GM18870 (cell line): ENCODE measurements around the gene PRKRA.
"Not testable (repeated sequence)": the region's sequence is repeated elsewhere in the genome, so short reads cannot be mapped to it uniquely, and the experiment has no call there.

Experiments
- ATAC-seq: cut with Tn5 transposase; IDR thresholded peaks from one replicate; pipeline ENCODE4 v1.9.1; 2021; ENCODE audit warnings: moderate library complexity; ENCODE audit not compliant: unreplicated experiment

Gene PRKRA

DNA sequence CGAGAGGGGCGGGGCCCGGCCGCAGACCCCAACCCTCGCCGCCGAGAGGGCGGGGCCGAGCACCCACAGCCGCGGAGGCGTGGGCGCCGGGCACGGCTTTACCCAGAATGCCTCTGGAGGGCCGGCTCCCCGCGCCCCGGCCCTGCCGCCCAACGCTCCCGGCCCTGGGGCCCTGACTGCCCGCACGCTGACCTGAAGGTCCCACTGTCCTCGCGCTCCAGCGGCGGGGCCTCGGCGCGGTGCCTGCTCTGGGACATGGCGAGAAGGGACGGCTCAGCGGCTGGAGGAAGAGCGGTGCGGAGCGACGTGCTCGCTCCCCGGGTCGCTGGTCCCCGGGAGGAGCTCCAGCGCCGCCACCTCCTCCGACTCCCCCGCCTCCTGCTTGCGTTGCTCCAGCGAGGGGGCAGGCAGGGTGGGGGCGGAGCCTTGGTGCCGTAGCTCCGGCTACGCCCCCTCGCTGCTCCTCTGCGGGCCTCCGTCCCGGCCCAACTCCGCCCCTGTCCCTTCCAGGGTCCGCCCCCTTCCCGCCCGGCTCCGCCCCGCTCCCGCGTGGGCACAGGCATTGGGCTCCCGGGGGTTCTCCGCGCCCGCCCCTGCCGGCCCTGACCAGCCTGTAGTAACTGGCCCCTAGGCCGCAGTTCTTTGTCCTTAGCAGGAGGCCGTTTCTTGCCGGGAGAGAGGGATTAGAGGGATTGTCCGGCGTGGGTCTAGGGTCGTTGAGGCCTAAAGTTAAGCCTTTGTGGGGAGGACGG lies at the start of gene PRKRA, which contains the start of gene PJVK:
Gene PRKRA, minus strand, starts transcription at position 402 of the 752 bp plus-strand sequence. Its CDS starts 145 bp downstream, at position 257.
Gene PJVK, plus strand, starts transcription at position 605 of the 752 bp plus-strand sequence. CDS start 2,032 bp downstream, outside the sequence.
- peak; percentile 72 for ATAC-seq

DNA sequence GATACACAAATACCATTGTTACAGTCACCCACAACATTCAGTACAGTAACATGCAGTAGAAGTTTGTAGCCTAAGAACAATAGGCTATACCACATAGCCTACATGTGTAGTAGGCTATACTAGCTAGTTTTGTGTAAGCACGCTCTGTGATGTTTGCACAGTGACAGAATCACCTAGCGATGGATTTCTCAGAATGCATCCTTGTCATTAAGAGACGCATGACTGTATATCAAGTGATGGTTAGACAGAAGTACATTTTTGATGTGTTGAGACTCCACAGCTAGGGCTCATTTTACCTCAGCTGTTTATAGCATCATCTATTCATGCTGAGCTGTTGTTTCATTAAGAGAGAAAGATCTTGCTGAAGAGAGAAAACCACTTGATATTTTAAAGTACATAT lies 48.7 kb upstream of the PRKRA start:
- ATAC-seq = no peak

DNA sequence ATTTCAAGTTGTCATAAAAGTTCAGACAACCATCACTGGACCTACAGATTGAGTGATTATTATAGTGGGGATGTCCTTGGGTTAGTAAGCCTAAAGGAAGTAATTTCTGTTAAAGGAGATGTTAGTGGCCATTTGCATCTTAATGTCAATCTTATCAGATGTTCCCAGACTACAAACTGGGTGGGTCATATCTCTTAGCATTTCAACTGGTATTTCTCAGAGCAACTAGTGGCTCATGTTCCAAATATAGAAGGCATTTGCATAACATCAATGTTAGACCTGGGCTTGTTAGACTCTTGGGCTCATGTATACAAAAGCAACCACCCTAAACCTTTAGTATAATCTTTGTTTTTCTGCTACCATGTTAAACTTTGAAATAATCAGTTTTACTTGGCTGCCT lies 47.2 kb upstream of the PRKRA start:
- no peak for ATAC-seq

GRCh38 chr2:178496049-178496448 lies 45.1 kb upstream of the PRKRA start:
- ATAC-seq = no peak

- no peak for ATAC-seq
These were observed 40.6 kb upstream of the PRKRA start for GRCh38 chr2:178491612-178492011.

GRCh38 chr2:178485356-178485755 lies 34.4 kb upstream of the PRKRA start:
- ATAC-seq = no peak

DNA sequence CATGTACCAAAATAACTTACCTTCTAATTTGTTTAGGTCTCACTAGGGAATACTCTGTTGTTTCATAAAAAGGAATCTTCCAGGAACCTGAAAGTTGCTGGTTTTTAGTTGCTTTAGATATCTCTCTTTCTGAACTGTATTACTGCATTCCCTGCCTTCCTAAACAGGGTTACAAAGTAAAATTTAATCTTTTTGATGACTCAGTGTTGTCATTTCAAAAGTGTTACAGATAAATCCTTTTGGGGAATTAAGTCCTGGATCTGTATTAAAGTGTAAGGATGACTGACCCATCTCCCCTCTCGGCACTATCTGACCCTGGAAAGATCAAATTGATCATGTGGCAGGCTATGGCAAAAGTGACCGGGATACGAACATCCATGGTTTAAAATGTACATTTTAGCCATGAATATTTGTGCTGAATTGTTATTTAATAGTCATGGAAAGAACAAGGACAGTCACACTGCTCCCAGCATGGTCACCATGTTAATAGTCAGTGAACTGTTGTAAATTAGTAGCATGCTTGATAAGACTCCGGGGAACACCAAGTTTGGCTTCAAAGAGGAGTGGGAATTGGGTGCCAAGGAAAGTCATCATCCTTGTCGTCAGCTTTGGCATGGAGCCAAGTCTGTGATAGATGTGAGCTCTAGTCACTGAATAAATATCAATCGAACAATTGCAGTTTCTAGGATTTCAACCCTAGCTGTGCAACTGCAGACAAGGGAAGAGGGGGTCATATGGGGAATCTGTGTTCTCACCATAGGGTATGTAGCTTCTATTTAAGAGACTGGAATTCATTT lies 33.5 kb upstream of the PRKRA start:
- ATAC-seq = no peak

DNA sequence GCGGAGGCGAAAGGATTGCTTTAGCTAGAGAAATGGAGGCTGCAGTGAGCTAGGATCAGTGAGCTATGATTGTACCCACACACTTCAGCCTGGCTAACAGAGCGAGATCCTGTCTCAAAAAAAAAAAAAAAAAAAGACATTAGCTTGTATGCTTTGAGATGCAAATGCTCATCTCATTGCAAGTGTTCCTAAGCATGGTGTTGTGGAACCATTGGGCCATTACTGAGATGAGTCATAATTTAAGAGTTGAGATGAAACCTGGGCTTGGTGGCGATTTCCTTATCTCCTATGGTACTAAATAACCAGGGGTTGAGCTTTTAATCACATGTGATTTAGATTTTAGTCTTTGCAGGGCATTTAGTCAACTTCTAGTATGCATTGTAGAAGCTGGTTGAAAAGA lies 31.5 kb upstream of the PRKRA start:
- ATAC-seq = peak; percentile 54

DNA sequence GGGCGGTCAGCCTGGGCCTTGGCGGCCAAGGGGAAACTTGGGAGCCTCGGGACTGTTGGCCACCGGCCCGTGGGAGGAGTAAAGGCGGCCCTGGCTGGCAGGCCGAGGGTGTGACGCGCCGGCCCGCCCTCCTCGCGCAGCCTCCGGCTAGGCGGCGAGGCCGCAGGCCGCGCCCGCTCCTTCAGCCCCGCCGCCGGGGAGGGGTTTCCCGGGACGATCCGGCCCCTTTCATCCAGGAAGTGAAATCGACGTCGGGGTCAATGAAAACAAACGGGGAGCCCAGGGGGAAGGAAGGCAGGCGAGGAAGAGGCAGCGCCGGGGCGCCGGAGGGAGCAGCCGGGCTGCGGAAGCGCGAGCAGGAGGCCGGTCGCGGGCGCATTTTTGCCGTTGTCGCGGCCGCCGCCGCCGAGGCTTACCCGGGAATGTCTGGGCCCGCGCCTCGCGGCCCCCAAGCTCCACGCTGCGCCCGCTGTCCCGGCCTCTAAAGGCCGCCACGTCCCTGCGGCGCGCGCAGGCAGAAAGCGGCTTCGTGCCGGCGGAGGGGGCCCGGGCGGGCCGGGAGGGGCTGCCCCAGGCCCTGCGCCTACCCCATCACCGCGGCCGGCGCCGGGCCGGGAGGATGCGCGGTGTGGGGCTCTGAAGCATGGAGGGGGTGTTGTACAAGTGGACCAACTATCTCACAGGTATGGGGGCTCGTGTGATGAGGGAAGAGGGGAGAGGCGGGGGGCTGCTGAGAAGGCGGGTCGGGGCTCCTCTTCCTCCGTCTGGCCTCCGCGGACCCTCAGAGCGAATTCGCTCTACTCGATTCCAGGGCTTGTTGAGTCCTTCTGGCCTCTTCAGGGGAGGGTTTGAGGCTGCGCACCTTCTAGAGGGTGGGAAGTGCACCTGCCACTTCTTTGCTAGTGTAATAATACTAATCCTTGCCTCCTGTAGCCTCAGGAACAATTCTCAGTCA lies 29.5 kb upstream of the PRKRA start, which contains the start of gene PLEKHA3:
Gene PLEKHA3, plus strand, starts transcription at position 231 of the 955 bp plus-strand sequence. Its CDS starts 413 bp downstream, at position 644.
- ATAC-seq = peak; percentile 36

GRCh38 chr2:178479758-178480226 lies 28.8 kb upstream of the PRKRA start:
- no peak for ATAC-seq

GRCh38 chr2:178479275-178479616 lies 28.3 kb upstream of the PRKRA start:
- ATAC-seq = no peak

DNA sequence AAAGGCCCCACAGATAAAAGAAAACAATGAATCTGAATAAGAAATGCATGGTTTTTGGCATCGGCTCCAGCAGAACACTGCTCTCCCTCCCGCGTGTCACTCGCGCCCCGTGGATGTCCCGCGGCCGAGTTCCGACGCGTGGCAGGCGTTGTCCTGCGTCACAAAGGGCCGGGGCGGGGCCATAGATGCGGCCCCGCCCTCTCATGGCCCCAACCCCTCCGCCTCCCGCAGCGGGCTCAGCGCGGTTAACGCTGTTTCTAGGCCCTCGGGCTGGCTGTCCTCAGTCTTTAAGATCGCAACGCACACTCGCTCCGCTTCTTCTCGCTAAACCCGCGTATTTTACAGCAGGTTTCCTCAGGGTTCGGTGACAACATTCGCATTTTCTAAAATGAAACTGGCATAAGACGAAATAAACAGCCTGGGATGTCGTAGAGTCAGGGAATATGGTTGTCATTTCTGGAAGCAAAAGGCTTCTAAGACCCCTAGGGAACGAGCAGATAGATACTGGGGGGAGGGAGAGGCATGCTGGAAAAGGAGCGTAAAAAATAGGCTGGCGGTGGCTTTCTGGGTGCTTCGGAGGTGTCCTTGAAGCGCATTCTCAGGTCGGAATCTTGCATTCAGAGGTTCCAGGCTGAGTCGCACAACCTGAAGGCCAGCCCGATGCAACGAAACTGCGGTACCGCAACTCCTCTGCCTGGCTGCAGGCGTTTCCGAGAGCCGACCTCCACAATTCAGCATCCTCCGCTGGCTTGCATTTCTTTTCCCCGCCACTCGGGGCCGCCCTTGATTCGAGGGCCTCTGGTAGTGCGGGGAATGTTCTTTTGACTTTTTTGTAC lies 27.7 kb upstream of the PRKRA start, which contains the start of gene FKBP7:
Gene FKBP7, minus strand, starts transcription at position 162 of the 836 bp plus-strand sequence. Its CDS starts 101 bp downstream, at position 61.
- peak; percentile 41 for ATAC-seq

DNA sequence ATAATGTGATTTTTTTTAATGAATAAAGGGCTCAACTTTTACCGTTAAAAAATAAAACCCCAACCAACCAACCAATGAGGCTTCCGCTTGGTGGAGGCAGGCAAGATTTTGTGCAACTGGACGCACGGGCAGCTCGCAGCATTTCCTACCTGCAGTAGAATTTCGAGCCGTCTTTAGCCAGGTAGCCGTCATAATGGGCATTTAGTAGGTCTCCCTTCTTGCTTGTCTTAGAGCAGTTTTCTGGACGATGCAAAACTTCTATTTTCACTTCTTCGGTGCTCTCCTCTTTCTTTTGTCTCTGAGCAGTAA lies 27.1 kb upstream of the PRKRA start:
- no peak for ATAC-seq

DNA sequence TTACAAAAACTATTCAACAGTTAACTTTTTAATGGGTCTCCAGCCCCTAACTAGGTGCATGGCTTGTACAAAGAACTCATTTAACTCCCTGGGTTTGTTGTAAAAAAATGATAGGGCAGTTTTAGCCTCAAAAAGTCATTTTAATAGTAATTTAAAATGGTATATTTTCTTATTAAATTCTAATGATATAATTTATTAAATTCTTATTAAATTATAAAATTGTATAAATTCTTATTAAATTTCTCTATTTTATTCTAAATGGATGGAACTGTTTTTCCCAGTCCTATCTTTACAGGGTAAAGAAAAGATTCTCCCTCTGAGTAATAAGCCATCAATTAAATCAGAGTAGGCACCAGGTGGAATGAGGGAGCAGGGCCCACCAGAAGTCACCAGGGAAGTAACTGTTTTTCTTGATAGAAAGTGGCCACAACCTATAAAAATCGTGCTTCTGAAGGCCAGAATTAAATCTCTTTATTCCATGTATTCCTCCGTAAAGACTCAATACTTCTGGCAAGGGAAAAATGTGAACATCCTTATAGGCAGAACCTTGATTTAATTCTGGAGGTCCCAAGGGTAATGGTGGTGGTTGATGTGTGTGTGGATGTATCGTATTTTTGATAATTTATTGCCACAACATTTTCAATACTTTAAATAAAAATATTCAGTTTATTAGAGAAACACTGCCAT lies 26.6 kb upstream of the PRKRA start:
- no peak for ATAC-seq

GRCh38 chr2:178476477-178476876 lies 25.5 kb upstream of the PRKRA start:
- ATAC-seq = no peak

GRCh38 chr2:178474560-178474959 lies 23.6 kb upstream of the PRKRA start:
- ATAC-seq = no peak

DNA sequence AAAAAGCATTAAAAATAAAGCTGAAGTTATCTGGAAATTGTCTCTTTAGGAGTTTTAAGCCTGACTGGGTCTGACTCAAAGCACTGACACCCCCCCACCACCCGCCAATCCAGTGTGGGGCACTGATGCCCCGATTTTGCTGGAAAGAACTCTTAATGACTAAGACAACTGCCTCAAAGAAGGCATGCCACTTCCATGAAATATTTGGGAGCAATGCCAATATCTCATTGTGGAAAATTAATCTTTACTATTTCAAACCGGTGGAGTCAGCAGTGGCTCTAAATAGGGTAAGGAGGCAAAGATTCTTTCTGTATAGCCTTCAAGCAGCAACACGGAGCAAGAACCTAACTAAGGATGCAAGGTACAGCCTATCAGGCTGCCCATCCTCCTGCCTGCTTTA lies 23.0 kb upstream of the PRKRA start:
- ATAC-seq = no peak

DNA sequence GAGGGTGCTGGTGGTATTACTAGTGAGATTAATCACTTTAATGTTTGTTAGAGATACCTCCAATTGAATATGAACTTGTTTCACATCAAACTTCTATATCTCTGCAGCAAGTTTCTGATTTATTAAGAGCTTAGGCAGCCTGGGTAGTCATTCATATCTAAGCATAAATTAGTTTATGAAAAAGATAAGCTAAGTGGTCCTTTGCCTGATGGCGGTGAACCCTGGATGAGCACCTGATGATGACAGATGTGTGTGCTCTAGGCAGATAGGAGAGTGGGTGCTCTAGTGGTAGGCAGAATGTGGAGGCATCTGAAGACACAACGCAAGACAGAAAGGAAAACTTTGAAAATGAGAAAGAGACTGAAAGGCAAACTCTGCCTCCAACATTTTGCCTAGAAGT lies 22.4 kb upstream of the PRKRA start:
- no peak for ATAC-seq

DNA sequence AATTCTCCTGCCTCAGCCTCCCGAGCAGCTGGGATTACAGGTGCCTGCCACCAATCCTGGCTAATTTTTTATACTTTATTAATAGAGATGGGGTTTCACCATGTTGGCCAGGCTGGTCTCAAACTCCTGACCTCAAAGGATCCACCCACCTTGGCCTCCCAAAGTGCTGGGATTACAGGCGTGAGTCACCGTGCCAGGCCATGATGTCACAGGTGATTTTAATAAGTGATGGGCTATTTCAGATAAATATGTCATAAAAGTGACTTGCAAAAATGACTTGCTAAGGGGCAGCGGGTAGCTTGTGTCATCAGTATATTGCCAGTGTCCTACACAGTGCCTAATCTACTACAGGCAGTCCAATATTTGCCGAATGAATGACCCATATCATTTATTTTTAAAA lies 20.3 kb upstream of the PRKRA start:
- ATAC-seq = not testable (repeated sequence)
